ENCODE measurements around the gene PLXNA4.

PLXNA4 gene

DNA sequence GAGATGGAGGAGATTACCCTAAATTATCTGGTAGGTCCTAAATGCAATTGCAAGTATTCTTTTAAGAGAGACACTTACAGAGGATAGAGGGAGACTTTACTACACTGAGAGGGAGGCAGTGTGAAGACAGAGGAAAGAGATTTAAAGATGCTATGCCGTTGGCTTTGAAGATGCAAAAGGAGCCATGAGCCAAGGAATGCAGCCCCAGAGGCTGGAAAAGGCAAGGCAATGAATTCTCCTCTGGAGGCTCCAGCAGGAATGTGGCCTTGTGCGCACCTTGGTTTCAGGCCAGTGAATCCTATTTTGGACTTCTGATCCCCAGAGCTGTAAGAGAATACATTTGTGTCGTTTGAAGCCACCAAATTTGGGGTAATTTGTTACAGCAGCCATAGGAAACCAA lies 118.6 kb downstream of the PLXNA4 start:
- DNase-seq (ENCODE audit: extremely low spot score) = no peak
- TF ChIP-seq, protein P1, sequence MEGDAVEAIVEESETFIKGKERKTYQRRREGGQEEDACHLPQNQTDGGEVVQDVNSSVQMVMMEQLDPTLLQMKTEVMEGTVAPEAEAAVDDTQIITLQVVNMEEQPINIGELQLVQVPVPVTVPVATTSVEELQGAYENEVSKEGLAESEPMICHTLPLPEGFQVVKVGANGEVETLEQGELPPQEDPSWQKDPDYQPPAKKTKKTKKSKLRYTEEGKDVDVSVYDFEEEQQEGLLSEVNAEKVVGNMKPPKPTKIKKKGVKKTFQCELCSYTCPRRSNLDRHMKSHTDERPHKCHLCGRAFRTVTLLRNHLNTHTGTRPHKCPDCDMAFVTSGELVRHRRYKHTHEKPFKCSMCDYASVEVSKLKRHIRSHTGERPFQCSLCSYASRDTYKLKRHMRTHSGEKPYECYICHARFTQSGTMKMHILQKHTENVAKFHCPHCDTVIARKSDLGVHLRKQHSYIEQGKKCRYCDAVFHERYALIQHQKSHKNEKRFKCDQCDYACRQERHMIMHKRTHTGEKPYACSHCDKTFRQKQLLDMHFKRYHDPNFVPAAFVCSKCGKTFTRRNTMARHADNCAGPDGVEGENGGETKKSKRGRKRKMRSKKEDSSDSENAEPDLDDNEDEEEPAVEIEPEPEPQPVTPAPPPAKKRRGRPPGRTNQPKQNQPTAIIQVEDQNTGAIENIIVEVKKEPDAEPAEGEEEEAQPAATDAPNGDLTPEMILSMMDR (IDR thresholded peaks at IDR 0.05; ENCODE audit: control extremely low read depth, extremely low read depth, low read depth, missing control alignments) = no peak
- ChIA-PET POLR2A (no interaction called here), CTCF (no interaction called here)

DNA sequence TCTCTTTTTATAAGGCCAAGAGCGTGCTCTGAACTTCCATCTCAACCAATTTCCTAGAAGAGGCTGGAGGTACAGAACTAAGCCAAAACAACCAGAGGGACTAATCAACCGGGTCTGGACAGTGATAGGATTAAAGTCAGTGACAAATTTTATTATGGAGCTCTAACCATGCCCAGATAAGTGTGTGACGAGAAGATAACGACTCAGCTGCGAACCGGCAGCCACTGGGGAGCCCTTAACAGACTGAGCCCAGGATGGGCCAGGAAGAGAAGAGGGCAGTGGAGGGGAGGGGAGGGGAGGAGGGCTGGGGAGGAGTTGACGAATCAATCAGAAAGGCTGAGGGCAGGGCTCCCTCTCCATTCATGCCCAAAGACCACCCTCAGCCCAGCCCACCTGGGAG lies 119.9 kb downstream of the PLXNA4 start:
- POLR2A ChIA-PET = no interaction called here
- TF ChIP-seq, protein P1 (IDR thresholded peaks at IDR 0.05; ENCODE audit: control extremely low read depth, extremely low read depth, low read depth, missing control alignments) = no peak
- DNase-seq (ENCODE audit: extremely low spot score) = no peak
- CTCF ChIA-PET = no interaction called here

GRCh38 chr7:132455378-132455777 lies 120.9 kb downstream of the PLXNA4 start:
- CTCF ChIA-PET = no interaction called here
- POLR2A ChIA-PET = no interaction called here
- TF ChIP-seq, protein P1 (IDR thresholded peaks at IDR 0.05; ENCODE audit: control extremely low read depth, extremely low read depth, low read depth, missing control alignments) = no peak
- no peak for DNase-seq (ENCODE audit: extremely low spot score)

- ChIA-PET CTCF (no interaction called here), POLR2A (no interaction called here)
- TF ChIP-seq, protein P1 (IDR thresholded peaks at IDR 0.05; ENCODE audit: control extremely low read depth, extremely low read depth, low read depth, missing control alignments) = no peak
- DNase-seq (ENCODE audit: extremely low spot score) = no peak
Observed at GRCh38 chr7:132453826-132454225, 122.4 kb downstream of the PLXNA4 start.

GRCh38 chr7:132451161-132451560 lies 125.1 kb downstream of the PLXNA4 start:
- ChIA-PET CTCF (no interaction called here), POLR2A (no interaction called here)
- TF ChIP-seq, protein P1 (IDR thresholded peaks at IDR 0.05; ENCODE audit: control extremely low read depth, extremely low read depth, low read depth, missing control alignments) = no peak
- DNase-seq (ENCODE audit: extremely low spot score) = no peak

GRCh38 chr7:132450696-132451095 lies 125.6 kb downstream of the PLXNA4 start:
- ChIA-PET CTCF (no interaction called here), POLR2A (no interaction called here)
- TF ChIP-seq, protein P1 (IDR thresholded peaks at IDR 0.05; ENCODE audit: control extremely low read depth, extremely low read depth, low read depth, missing control alignments) = no peak
- DNase-seq (ENCODE audit: extremely low spot score) = no peak

GRCh38 chr7:132450188-132450587 lies 126.1 kb downstream of the PLXNA4 start:
- ChIA-PET POLR2A (no interaction called here), CTCF (interaction anchor here (1.4 kb wide), 1 partner anchor 17 kb away, joined by 3 read pairs; no protein-coding TSS in a partner anchor)

More at GRCh38 chr7:132450188-132450587, 126.1 kb downstream of the PLXNA4 start:
- no peak for DNase-seq (ENCODE audit: extremely low spot score)
- TF ChIP-seq, protein P1 (IDR thresholded peaks at IDR 0.05; ENCODE audit: control extremely low read depth, extremely low read depth, low read depth, missing control alignments) = no peak
